NCI-H2029 treated with DMSO at 0.1 percent for 48 hours (cell line): ENCODE data around the gene MFAP5.
"Not testable (repeated sequence)": the region's sequence is repeated elsewhere in the genome, so short reads cannot be mapped to it uniquely, and the experiment has no call there.

Experiments
- DNase-seq: peaks from one replicate; lab custom pipeline; 2025; lab: John Stamatoyannopoulos, UW

Gene MFAP5

GRCh38 chr12:8675591-8676036 is 13.0 kb upstream of the MFAP5 start:
- DNase-seq = no peak

- DNase-seq = no peak
These were observed 9.8 kb upstream of the MFAP5 start for GRCh38 chr12:8672381-8672780.

- DNase-seq = no peak
These were observed 5.8 kb upstream of the MFAP5 start for GRCh38 chr12:8668441-8668840.

GRCh38 chr12:8667270-8667669 is 4.6 kb upstream of the MFAP5 start:
- DNase-seq = no peak

DNA sequence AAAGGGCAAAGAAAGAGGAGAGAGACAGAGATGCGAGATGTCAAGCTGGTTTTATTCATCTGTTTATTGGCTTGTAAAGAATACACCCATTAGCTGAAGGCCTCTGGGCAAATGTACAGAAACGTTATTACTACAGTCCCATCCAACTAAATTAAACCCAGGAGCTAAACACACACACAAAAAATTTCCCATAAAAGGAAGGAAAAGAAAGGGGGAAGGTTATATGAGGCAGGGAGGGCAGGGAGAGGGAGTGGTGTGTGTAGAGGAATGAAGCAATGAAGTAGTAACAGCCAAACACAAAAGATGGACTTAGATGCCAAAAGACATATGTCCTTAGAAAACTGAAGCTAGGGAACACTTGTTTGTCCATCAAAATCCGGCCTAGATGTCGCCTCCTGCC is 3.1 kb upstream of the MFAP5 start:
- DNase-seq = no peak

DNA sequence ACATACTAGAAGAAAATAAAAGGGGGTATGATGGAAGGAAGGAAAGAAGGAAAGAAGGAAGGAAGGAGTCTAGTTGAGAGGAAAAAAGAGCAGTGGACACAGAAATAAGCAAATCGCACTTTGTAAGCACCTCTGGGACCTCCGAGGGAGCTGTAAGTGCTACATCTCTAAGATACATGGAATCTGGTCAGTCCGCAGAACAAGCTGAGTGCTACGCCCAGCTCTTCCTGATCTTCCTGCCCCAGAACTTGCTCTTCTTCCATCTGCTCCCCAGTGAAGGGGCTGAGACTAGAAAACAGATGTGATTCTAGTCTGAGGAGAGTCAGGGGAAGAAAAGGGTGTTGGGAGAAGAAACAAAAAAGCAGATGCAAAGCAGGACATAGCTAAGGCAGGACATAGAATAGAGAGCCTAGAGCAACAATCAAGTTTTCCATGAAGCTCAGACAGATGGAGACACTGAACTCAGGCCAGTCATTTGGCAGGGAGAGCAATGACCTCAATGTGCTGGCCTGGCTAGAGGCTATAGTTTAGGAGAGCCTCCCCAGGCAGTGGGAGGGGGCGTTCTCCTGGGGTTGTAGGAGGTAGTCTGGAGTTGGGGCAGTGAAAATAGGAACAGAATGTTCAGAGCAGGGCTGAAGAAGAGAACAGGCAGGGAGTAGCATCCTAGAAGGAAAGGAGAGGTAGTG is 1.7 kb upstream of the MFAP5 start:
- DNase-seq = no peak

DNA sequence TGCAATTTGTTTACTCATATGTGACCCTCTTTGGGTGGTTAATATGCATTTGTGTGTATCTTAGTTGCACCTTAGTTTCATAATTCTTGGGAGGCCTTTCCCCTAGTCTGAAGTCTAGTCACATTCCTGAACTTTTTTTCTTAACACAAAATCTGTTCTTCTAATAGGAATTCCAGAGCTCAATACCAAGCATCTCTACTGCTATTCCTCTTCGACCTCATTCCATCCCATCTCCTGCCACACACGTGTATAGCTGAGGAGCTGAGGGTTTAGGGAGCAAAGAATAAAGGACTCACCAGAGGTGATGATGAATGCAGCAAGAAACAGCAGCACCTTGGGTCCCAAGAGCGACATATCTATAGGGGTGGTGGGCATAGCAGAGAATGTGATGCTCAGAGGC is 875 bp downstream of the MFAP5 start:
- DNase-seq = no peak

GRCh38 chr12:8661016-8661415 is 1.6 kb downstream of the MFAP5 start:
- no peak for DNase-seq

GRCh38 chr12:8658346-8658745 is 4.3 kb downstream of the MFAP5 start:
- no peak for DNase-seq

GRCh38 chr12:8655421-8655820 is 7.2 kb downstream of the MFAP5 start:
- no peak for DNase-seq

DNA sequence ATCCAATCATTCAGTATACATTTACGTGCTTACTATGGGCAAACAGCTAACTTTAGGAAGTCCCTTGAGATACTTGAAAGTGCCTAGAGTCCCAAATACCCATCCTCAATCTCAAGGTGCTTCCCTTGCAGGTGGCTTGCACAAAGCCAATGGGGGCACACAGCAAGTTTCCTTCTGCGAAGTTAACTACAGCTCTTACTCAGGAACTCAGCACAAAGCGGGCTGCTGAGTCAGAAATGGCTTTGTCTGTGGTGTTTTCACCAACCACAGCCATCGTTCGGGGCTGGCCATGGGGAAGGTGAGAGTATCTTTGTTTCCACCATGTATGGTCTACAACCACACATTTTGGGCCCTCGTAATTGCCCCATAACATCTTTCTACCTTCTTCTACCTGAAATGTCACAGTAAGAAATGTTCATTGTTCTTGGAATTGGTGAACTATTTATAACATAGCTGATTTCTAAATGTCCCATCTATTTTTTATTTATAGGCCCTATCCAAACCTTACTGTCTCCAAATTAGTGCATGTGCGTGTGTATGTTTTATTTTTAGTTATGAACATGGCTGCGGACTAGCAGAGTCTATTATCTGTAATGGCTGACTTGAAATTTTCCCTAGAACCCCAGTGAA is 13.9 kb downstream of the MFAP5 start:
- DNase-seq = no peak

- DNase-seq = no peak
These were observed 14.7 kb downstream of the MFAP5 start for GRCh38 chr12:8647968-8648367.

DNA sequence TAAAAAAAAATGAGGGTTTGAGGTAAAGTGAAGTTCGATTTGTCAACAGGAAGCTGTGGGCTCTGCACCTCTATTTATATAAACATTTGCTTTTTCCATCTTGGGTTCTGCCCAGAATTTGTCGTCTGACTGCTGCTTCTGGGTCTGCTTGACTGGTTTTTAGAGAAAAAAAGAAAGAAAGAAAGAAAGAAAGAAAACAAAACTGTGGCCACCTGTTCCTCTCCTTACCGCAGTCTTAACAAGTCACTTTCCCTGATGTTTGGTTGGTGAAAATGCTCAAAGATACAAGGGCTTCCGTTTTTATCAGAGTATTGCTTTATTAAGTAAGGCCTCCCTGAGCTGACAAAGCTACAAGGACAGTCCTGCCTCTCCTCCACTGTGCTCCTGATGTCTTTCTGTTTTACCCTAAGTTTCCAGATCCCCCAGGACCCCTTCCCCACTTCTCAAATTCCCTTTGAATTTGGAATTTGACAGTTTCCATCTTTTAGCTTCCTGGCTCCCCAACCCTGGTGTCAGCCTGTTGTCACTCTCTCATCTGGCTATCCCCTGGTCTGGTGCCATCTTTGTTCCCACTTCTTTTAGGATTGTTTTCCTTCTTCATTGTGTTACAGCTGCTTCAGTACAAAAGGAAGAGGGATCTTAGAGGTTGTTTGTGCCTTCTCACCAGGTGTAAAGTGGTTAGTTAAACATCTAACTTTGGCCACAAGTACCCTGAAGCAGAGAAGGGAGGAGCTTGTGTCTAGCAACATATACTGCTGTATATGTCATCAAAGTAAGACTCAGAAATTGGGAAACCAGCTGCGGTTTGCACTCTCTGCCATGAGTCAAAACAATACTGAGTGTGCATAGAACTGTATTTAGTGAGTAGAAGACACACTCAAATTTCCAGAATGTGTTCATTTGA is 18.0 kb downstream of the MFAP5 start:
- DNase-seq = no peak

DNA sequence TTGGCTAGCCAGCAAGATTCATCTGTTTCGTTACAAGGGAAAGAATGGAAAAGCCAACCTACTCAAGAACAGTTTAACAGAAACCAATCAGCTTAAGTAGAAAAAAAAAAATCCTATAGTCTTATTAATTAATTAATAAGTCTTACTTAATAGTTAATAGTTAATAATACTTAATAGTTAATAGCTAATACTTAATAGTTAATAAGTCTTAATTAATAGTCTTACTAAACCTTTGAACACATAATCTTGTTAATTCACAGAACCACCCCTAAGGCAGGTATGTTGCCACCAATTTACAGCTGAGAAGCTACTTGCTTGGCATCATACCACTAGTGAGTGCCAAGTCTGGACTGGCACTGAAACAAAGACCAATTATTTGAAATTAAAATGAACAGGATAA is 19.9 kb downstream of the MFAP5 start:
- DNase-seq = no peak

- DNase-seq = no peak
These were observed 22.7 kb downstream of the MFAP5 start for GRCh38 chr12:8639936-8640335.

- DNase-seq = no peak
These were observed 23.7 kb downstream of the MFAP5 start for GRCh38 chr12:8638951-8639350.

DNA sequence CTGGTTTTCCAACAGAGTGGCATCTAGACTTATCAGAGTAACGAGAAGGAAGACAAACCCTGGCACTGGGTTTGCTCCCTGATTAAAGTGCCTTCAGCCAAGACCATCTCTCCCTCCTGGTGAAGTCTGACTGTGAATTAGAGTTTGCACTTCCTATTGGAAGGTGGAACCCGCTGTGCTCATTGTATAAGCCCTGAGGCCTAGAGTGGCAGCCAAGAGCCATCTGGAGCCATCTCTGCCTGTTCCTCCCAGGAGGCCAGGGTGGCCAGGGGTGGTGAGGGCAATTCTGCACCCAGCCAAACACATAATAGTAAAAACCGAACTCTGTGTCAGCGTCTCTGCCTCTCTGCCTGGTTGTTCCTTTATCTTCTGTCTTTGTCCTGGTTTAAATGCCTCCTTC is 25.0 kb downstream of the MFAP5 start:
- no peak for DNase-seq

DNA sequence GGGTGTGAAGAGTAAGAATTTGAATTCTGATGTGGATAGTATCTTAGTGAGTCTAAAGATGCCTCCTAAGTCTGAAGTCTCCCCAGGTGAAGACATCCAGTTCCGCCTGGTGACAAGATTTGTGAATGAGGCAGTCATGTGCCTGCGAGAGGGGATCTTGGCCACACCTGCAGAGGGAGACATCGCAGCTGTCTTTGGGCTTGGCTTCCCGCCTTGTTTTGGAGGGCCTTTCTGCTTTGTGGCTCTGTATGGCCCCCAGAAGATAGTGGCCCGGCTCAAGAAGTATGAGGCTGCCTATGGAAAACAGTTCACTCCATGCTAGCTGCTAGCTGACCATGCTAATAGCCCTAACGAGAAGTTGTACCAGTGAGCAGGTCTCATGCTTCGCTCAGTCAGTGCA is 25.4 kb downstream of the MFAP5 start:
- DNase-seq = no peak

DNA sequence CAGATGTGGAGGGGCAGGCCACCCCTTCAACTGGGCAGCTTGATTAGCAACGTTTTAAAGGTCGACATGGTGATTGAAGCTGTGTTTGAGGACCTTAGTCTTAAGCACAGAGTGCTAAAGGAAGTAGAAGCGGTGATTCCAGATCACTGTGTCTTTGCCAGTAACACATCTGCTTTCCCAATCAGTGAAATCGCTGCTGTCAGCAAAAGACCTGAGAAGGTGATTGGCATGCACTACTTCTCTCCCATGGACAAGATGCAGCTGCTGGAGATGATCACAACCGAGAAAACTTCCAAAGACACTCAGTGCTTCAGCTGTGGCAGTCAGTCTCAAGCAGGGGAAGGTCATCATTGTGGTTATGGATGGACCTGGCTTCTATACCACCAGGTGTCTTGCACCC is 26.0 kb downstream of the MFAP5 start:
- no peak for DNase-seq

GRCh38 chr12:8636007-8636346 is 26.6 kb downstream of the MFAP5 start:
- not testable (repeated sequence) for DNase-seq

GRCh38 chr12:8635342-8636006 is 27.2 kb downstream of the MFAP5 start:
- DNase-seq = not testable (repeated sequence)

DNA sequence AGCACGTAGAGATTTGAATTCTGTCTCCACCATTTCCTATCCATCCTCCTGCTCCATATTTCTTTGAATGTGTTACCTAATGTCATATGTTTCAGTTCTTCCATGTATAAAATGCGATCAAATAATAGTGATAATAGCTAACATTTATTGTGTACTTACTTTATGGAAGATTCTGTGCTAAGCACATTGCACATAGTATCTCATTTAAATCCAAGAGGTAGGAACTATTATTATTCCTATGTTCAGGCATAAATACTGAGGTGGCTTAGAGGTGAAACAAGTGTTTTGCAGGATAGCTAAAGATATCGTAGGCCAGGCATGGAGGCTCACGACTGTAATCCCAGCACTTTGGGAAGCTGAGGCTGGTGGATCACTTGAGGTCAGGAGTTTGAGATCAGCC is 32.5 kb downstream of the MFAP5 start:
- no peak for DNase-seq
